ENCODE measurements around the gene CUL5. TPM values are rescaled to one million over a fixed set of nuclear protein-coding genes. Genes with fewer than 3 reads are reported as not detected.

CUL5 gene
- total RNA-seq, 1 experiment from 2014 or later = 75.4 TPM

DNA sequence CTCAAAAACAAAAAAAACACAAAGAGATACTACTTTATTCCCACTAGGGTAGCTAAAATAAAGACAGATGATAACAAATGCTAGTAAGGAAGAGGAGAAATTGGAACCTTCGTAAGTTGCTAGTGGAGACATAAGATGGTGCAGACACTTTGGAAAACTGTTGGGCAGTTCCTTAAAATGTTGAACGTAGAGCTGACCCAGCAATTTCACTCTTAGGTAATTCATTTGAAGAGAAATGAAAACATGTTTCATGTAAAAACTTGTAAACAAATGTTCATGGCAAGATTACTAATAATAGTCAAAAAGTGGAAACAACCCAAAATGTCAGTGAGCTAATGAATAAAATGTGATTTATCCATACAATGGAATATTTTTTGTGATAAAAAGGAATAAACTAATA, 83.4 kb downstream of the CUL5 start:
- POLR2A ChIA-PET = no interaction called here
- intact Hi-C loops (cut with micrococcal nuclease; ENCODE audit: unreplicated experiment) = no loop called here
- CTCF ChIA-PET = no interaction called here
- TF ChIP-seq, protein P1, sequence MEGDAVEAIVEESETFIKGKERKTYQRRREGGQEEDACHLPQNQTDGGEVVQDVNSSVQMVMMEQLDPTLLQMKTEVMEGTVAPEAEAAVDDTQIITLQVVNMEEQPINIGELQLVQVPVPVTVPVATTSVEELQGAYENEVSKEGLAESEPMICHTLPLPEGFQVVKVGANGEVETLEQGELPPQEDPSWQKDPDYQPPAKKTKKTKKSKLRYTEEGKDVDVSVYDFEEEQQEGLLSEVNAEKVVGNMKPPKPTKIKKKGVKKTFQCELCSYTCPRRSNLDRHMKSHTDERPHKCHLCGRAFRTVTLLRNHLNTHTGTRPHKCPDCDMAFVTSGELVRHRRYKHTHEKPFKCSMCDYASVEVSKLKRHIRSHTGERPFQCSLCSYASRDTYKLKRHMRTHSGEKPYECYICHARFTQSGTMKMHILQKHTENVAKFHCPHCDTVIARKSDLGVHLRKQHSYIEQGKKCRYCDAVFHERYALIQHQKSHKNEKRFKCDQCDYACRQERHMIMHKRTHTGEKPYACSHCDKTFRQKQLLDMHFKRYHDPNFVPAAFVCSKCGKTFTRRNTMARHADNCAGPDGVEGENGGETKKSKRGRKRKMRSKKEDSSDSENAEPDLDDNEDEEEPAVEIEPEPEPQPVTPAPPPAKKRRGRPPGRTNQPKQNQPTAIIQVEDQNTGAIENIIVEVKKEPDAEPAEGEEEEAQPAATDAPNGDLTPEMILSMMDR (IDR thresholded peaks at IDR 0.05; ENCODE audit: insufficient read depth in 1 of 2, low read depth in 1 of 2, low read length in 1 of 2, severe bottlenecking in 1 of 2, unreplicated experiment in 1 of 2) = no peak
- no peak overlapping the region for H3K4me3 Mint-ChIP-seq (ENCODE audit: unreplicated experiment)
- H3K4me1 Mint-ChIP-seq (ENCODE audit: low read depth, unreplicated experiment) = peaks cover 7% of the 10 kb centered on the region
- Histone ChIP-seq H3K36me3 (ENCODE audit: control insufficient read depth, insufficient read depth, low read length) (peaks cover 2% of the 10 kb centered on the region), H3K27me3 (replicated peaks; ENCODE audit: control insufficient read depth, insufficient read depth, low read length) (no peaks in the 10 kb centered on the region), H3K4me1 (peaks cover 4% of the 10 kb centered on the region), H3K4me3 (ENCODE audit: low read depth, low read length) (no peak overlapping the region), H3K9me3 (no peaks in the 10 kb centered on the region)
- peaks cover 57% of the 10 kb centered on the region for H3K36me3 Mint-ChIP-seq (ENCODE audit: insufficient read depth, unreplicated experiment)
- no peak overlapping the region for H3K27ac Mint-ChIP-seq (ENCODE audit: unreplicated experiment)
- H3K27me3 Mint-ChIP-seq (ENCODE audit: insufficient read depth, unreplicated experiment) = no peaks in the 10 kb centered on the region
- DNase-seq = no peak
- no TSS peak for BruUV-seq (replicated peaks)
- no peaks in the 10 kb centered on the region for H3K9me3 Mint-ChIP-seq (ENCODE audit: unreplicated experiment)

DNA sequence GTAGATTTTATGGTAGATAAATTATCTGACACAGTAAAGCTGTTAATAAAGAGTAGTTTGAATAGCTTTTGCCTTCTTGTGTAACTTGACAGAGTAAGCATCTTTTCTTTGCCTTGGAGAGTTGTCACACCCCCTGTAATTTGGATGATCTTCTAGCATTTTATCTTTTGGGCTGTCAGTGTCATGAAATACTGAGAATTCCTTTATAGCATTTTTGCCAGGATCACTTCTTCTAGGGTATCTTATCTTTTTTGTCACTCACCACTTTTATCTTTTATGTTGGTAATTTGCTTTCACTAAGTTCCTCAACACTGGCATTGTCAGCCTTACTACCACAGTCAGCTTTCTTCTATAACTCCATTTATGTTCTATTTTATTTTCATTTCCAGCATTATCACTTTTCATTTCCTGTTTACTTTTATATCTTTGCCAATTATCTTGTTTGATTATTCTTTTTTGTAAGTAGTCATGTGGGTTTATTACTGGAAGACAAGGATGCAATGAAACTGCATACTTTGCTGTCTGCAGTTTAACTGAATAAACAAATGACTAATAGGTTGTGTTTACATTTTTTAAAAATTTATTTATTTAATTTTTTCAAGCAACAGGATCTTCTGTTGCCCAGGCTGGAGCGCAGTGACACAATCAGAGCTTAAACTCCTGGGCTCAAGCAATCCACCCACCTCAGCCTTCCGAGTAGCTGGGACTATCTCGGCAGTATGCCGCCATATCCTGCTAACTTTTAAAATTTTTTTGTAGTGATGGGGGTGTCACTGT, 84.6 kb downstream of the CUL5 start:
- Histone ChIP-seq H3K36me3 (ENCODE audit: control insufficient read depth, insufficient read depth, low read length) (peaks cover 4% of the 10 kb centered on the region), H3K4me1 (peaks cover 4% of the 10 kb centered on the region), H3K27me3 (replicated peaks; ENCODE audit: control insufficient read depth, insufficient read depth, low read length) (no peaks in the 10 kb centered on the region), H3K4me3 (ENCODE audit: low read depth, low read length) (no peak overlapping the region), H3K9me3 (no peaks in the 10 kb centered on the region)
- no TSS peak for BruUV-seq (replicated peaks)
- Mint-ChIP-seq H3K36me3 (ENCODE audit: insufficient read depth, unreplicated experiment) (peaks cover 69% of the 10 kb centered on the region), H3K4me3 (ENCODE audit: unreplicated experiment) (no peak overlapping the region), H3K27ac (ENCODE audit: unreplicated experiment) (no peak overlapping the region), H3K9me3 (ENCODE audit: unreplicated experiment) (no peaks in the 10 kb centered on the region), H3K4me1 (ENCODE audit: low read depth, unreplicated experiment) (peaks cover 7% of the 10 kb centered on the region), H3K27me3 (ENCODE audit: insufficient read depth, unreplicated experiment) (no peaks in the 10 kb centered on the region)
- no peak for DNase-seq
- ChIA-PET POLR2A (no interaction called here), CTCF (no interaction called here)
- TF ChIP-seq, protein P1 (IDR thresholded peaks at IDR 0.05; ENCODE audit: insufficient read depth in 1 of 2, low read depth in 1 of 2, low read length in 1 of 2, severe bottlenecking in 1 of 2, unreplicated experiment in 1 of 2) = no peak
- intact Hi-C loops (cut with micrococcal nuclease; ENCODE audit: unreplicated experiment) = no loop called here

DNA sequence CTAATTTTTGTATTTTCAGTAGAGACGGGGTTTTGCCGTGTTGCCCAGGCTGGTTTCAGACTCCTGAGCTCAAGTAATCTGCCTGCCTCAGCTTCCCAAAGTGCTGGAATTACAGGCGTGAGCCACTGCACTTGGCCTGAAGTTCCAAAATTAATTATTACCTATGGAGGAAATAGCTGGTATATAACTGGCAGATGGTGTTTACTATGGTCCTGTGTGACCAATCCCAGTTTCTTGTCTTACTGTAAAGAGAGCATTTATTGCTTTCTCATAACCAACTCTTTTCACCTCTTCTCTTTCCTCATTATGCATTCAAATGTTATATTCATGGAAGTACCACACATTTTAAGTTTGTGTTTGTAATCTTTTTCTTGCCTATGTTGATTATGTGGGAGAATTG, 88.5 kb downstream of the CUL5 start:
- peaks cover 4% of the 10 kb centered on the region for H3K4me1 ChIP-seq
- no TSS peak for BruUV-seq (replicated peaks)
- Mint-ChIP-seq H3K4me1 (ENCODE audit: low read depth, unreplicated experiment) (peaks cover 7% of the 10 kb centered on the region), H3K36me3 (ENCODE audit: insufficient read depth, unreplicated experiment) (peaks cover 75% of the 10 kb centered on the region), H3K4me3 (ENCODE audit: unreplicated experiment) (no peak overlapping the region), H3K27ac (ENCODE audit: unreplicated experiment) (no peak overlapping the region), H3K9me3 (ENCODE audit: unreplicated experiment) (no peaks in the 10 kb centered on the region), H3K27me3 (ENCODE audit: insufficient read depth, unreplicated experiment) (no peaks in the 10 kb centered on the region)
- ChIA-PET CTCF (no interaction called here), POLR2A (no interaction called here)
- TF ChIP-seq, protein P1 (IDR thresholded peaks at IDR 0.05; ENCODE audit: insufficient read depth in 1 of 2, low read depth in 1 of 2, low read length in 1 of 2, severe bottlenecking in 1 of 2, unreplicated experiment in 1 of 2) = no peak
- no peaks in the 10 kb centered on the region for H3K27me3 ChIP-seq (replicated peaks; ENCODE audit: control insufficient read depth, insufficient read depth, low read length)
- H3K4me3 ChIP-seq (ENCODE audit: low read depth, low read length) = no peak overlapping the region
- peaks cover 8% of the 10 kb centered on the region for H3K36me3 ChIP-seq (ENCODE audit: control insufficient read depth, insufficient read depth, low read length)
- DNase-seq = no peak
- H3K9me3 ChIP-seq = no peaks in the 10 kb centered on the region
- intact Hi-C loops (cut with micrococcal nuclease; ENCODE audit: unreplicated experiment) = no loop called here
